ENCODE results near the gene TRIAP1. TPM values are rescaled to one million over a fixed set of nuclear protein-coding genes. Genes with fewer than 3 reads are reported as not detected.
"Not testable (repeated sequence)": the region's sequence is repeated elsewhere in the genome, so short reads cannot be mapped to it uniquely, and the experiment has no call there.

The TRIAP1 gene
- total RNA-seq, 2 donors from 2014 or later: 7.1 to 11.4 TPM

GRCh38 chr12:120455302-120455701 is 9.1 kb upstream of the TRIAP1 start:
- Histone ChIP-seq H3K36me3 (peaks cover 36% of the 10 kb centered on the region), H3K27me3 (replicated peaks; ENCODE audit: insufficient read depth) (no peaks in the 10 kb centered on the region), H3K4me1 (ENCODE audit: control insufficient read depth in 1 of 2, low read depth in 2 of 2) (no peaks in the 10 kb centered on the region), H3K27ac (no peak overlapping the region), H3K4me3 (no peak overlapping the region), H3K9me3 (no peaks in the 10 kb centered on the region)
- no peak for ATAC-seq (ENCODE audit: insufficient number of reproducible peaks, low FRiP score, low read depth)
- DNase-seq (ENCODE audit: low spot score): no peak
- TF ChIP-seq CTCF (IDR thresholded peaks at IDR 0.05): no peak

- H3K36me3 ChIP-seq: peaks cover 26% of the 10 kb centered on the region
These were observed 7.8 kb upstream of the TRIAP1 start for GRCh38 chr12:120453977-120454376.

GRCh38 chr12:120453060-120453750 is 7.0 kb upstream of the TRIAP1 start:
- no peaks in the 10 kb centered on the region for H3K9me3 ChIP-seq
- no peak overlapping the region for H3K4me3 ChIP-seq
- no peaks in the 10 kb centered on the region for H3K4me1 ChIP-seq (ENCODE audit: control insufficient read depth in 1 of 2, low read depth in 2 of 2)
- H3K27me3 ChIP-seq (replicated peaks; ENCODE audit: insufficient read depth): no peaks in the 10 kb centered on the region
- peaks cover 19% of the 10 kb centered on the region for H3K36me3 ChIP-seq
- DNase-seq (ENCODE audit: low spot score) (no peak), ATAC-seq (ENCODE audit: insufficient number of reproducible peaks, low FRiP score, low read depth) (no peak)
- TF ChIP-seq CTCF (IDR thresholded peaks at IDR 0.05): no peak
- no peak overlapping the region for H3K27ac ChIP-seq

More at GRCh38 chr12:120453977-120454376, 7.8 kb upstream of the TRIAP1 start:
- H3K9me3 ChIP-seq: no peaks in the 10 kb centered on the region
- no peak overlapping the region for H3K27ac ChIP-seq
- peak; percentile 37 for TF ChIP-seq CTCF (IDR thresholded peaks at IDR 0.05)
- no peaks in the 10 kb centered on the region for H3K27me3 ChIP-seq (replicated peaks; ENCODE audit: insufficient read depth)
- no peaks in the 10 kb centered on the region for H3K4me1 ChIP-seq (ENCODE audit: control insufficient read depth in 1 of 2, low read depth in 2 of 2)
- ATAC-seq (ENCODE audit: insufficient number of reproducible peaks, low FRiP score, low read depth) (no peak), DNase-seq (ENCODE audit: low spot score) (no peak)
- H3K4me3 ChIP-seq: no peak overlapping the region

- not testable (repeated sequence) for H3K4me1 ChIP-seq (ENCODE audit: control insufficient read depth in 1 of 2, low read depth in 2 of 2); ATAC-seq (ENCODE audit: insufficient number of reproducible peaks, low FRiP score, low read depth); H3K27ac ChIP-seq; H3K4me3 ChIP-seq; H3K27me3 ChIP-seq (replicated peaks; ENCODE audit: insufficient read depth); DNase-seq (ENCODE audit: low spot score); H3K9me3 ChIP-seq
- peaks cover 16% of the 10 kb centered on the region for H3K36me3 ChIP-seq
These were observed 6.3 kb upstream of the TRIAP1 start for GRCh38 chr12:120452524-120452923.

- DNase-seq (ENCODE audit: low spot score): no peak
- no peaks in the 10 kb centered on the region for H3K9me3 ChIP-seq
- no peak overlapping the region for H3K27ac ChIP-seq
- ATAC-seq (ENCODE audit: insufficient number of reproducible peaks, low FRiP score, low read depth): no peak
- no peaks in the 10 kb centered on the region for H3K27me3 ChIP-seq (replicated peaks; ENCODE audit: insufficient read depth)
- H3K4me1 ChIP-seq (ENCODE audit: control insufficient read depth in 1 of 2, low read depth in 2 of 2): peaks cover 17 to 24% of the 10 kb centered on the region in 2 donors
- H3K4me3 ChIP-seq: no peak overlapping the region
- no peak for TF ChIP-seq CTCF (IDR thresholded peaks at IDR 0.05)
- peaks cover 8% of the 10 kb centered on the region for H3K36me3 ChIP-seq
These were observed 1.8 kb upstream of the TRIAP1 start for GRCh38 chr12:120447992-120448391.

- not testable (repeated sequence) for DNase-seq (ENCODE audit: low spot score); ATAC-seq (ENCODE audit: insufficient number of reproducible peaks, low FRiP score, low read depth); H3K27me3 ChIP-seq (replicated peaks; ENCODE audit: insufficient read depth); H3K36me3 ChIP-seq; H3K9me3 ChIP-seq
- peaks cover 17 to 24% of the 10 kb centered on the region in 2 donors for H3K4me1 ChIP-seq (ENCODE audit: control insufficient read depth in 1 of 2, low read depth in 2 of 2)
- peak overlapping the region; percentile 79 for H3K4me3 ChIP-seq
- peak overlapping the region; percentile 84 to 88 for H3K27ac ChIP-seq
These were observed 627 bp upstream of the TRIAP1 start for GRCh38 chr12:120446844-120447178.
